Activated CD8-positive, alpha-beta memory T cell treated with anti-CD3 and anti-CD28 coated beads, Interleukin-2, amount 50 U/mL, for 4 hours (primary cell): ENCODE results near the gene EGFR.

Source experiments
- DNase-seq: peaks from one replicate; pipeline ENCODE4 v3.0.0-alpha.2; 2020

EGFR gene

DNA sequence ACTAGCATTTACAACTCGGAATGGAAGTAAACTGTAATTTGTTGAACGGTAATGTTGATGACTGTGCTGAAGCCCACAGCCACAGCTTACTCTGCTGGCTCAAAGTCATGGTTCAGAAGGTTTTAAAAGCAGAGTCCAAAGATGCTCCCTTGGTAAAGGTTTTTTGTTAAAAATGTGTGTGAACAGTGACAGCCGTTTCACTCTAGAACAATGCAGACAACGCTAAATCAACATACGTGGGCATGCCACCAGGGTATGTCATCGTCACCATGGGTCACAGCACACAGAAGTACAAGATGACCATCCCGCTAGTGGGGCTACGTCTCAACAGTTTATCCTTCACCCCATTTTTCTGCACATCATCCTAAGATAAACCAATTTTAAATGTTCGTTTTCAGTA, 239.8 kb downstream of the EGFR start:
- no peak for DNase-seq

GRCh38 chr7:55260171-55260570, 241.4 kb downstream of the EGFR start:
- DNase-seq: no peak

DNA sequence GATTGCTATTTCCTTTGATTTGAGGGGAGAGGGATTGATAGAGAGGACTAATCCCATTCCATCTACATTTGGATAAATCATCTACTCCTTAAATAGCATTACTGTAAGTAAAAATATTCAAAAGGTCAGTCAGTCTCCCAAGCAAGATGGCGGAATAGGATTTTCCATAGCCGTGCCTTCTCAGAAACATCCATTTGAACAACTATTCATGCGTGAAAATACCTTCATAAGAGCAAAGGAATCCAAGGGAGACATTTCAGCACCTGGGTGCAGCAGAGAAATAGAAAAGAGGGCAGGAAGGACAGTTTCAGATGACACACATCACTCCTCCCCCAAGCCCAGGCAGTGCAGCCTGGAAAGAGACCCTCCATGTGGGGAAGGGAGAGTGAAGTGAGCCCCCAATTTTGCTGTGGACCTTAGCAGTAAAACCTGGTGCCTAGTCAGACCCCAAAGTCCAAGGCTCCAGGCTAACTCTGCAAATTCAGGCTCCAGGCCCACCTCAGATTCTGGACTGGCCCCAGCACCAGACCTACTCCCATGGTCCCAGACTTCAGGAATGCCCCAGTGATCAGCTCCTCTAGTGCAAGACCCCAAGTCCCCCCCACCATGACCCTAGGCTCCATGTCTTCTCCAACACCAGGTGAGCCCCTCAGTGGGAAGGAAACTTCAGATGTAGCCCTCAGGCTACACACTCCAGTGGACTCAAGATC, 242.0 kb downstream of the EGFR start:
- DNase-seq: no peak
